GM12891 (cell line): ENCODE results near the gene TMEM151A.
"Not testable (repeated sequence)": the region's sequence is repeated elsewhere in the genome, so short reads cannot be mapped to it uniquely, and the experiment has no call there.

Experiments used
- DNase-seq: peaks from one replicate; pipeline ENCODE4 v3.0.0; 2011; ENCODE audit warnings: low spot score; ENCODE audit not compliant: insufficient read length
- FAIRE-seq: peaks from 2 replicates; lab custom pipeline; 2011; peaks lifted over from hg19 to GRCh38; lab: Jason Lieb, UNC
- PAX5 ChIP-seq: IDR thresholded peaks from 2 replicates; pipeline ENCODE4 v1.6.1; 2011; ENCODE audit warnings: low read length, moderate library complexity, mild to moderate bottlenecking; ENCODE audit not compliant: insufficient read depth, severe bottlenecking
- POLR2A ChIP-seq: IDR thresholded peaks from 2 replicates; pipeline ENCODE4 v1.6.1; 2011; ENCODE audit warnings: low read depth, low read length, control low read depth
- POLR2AphosphoS5 ChIP-seq: IDR thresholded peaks from 2 replicates; pipeline ENCODE4 v1.6.1; 2011; ENCODE audit warnings: low read depth, low read length, control low read depth
- POU2F2 ChIP-seq: IDR thresholded peaks from 2 replicates; pipeline ENCODE4 v1.6.1; 2011; ENCODE audit warnings: low read depth, mild to moderate bottlenecking, control low read depth, low read length, moderate library complexity
- SPI1 ChIP-seq: IDR thresholded peaks from 2 replicates; pipeline ENCODE4 v1.6.1; 2011; ENCODE audit warnings: low read depth, low read length, control low read depth
- TAF1 ChIP-seq: IDR thresholded peaks from 2 replicates; pipeline ENCODE4 v1.6.1; 2011; ENCODE audit warnings: low read depth, low read length, control low read depth

The TMEM151A gene

DNA sequence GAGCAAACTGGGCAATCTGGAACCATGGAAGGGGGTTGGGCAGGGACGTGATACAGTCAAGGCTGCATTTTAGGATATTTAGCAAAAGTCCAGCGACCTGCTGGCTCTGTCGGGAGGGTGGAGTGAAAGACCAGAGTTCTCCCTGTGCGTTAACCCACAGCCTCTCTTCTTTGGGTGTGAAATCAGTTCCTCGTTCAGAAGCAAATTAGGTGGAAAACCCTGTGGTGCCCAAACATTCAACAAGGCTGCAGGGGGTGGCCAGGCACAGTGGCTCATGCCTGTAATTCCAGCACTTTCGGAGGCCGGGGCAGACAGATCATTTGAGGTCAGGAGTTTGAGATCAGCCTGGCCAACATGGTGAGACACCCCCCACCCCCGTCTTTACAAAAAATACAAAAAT, 5.9 kb downstream of the TMEM151A start:
- TF ChIP-seq POLR2A (no peak), TAF1 (no peak)
- FAIRE-seq (no peak), DNase-seq (no peak)

GRCh38 chr11:66299186-66299585, 7.5 kb downstream of the TMEM151A start:
- no peak for TF ChIP-seq SPI1
- TF ChIP-seq PAX5 = no peak
- no peak for TF ChIP-seq TAF1
- no peak for TF ChIP-seq POLR2A
- no peak for TF ChIP-seq POLR2AphosphoS5
- no peak for TF ChIP-seq POU2F2
- DNase-seq = no peak
- FAIRE-seq = no peak

DNA sequence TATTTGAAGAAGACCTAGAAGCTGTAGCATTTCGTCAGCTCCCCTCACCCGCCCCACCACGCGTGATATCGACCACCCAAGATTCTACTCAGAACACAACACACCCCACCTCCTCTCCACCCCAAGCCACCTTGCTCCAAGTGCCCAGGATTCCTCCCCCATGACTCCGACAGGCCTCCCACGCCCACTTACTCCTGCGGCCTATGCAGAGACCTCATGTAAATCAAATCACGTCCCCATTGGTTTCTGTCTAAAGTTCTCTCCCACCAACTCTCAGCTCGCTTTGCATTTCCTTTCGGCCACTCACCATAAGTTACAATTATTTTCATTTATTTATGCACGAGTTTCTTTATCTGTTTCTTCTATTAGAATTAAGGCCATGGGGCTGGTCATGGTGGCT, 11.0 kb downstream of the TMEM151A start:
- TF ChIP-seq POLR2A = no peak
- no peak for TF ChIP-seq SPI1
- no peak for TF ChIP-seq PAX5
- DNase-seq (no peak), FAIRE-seq (no peak)

DNA sequence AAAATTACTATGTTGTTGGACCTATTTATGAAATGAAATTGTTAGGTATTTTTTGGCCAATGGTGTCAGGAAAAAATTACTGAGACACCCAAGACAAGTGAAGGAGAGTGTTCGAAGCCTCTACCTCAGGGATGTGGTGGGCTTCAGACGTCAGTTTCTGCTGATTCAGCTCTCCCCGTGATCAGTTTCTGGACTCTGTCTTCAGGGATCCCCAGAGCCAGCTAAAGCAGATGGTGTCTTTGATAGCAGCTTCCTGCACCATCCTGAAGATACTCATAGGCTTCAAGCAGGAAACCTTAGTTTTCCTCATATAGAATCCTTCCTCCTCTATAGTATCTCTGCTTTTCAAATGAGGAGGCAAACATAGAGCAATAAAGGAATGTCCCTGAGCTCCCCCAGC, 17.8 kb downstream of the TMEM151A start:
- FAIRE-seq = no peak
- no peak for DNase-seq
- TF ChIP-seq POLR2A = no peak
- no peak for TF ChIP-seq PAX5
- no peak for TF ChIP-seq POLR2AphosphoS5
- no peak for TF ChIP-seq SPI1
- no peak for TF ChIP-seq TAF1
- no peak for TF ChIP-seq POU2F2

GRCh38 chr11:66310324-66310723, 18.6 kb downstream of the TMEM151A start:
- no peak for FAIRE-seq
- DNase-seq = no peak
- TF ChIP-seq TAF1 = no peak
- no peak for TF ChIP-seq POLR2AphosphoS5
- TF ChIP-seq SPI1 = no peak
- no peak for TF ChIP-seq PAX5
- TF ChIP-seq POU2F2 = no peak
- no peak for TF ChIP-seq POLR2A

GRCh38 chr11:66310803-66311440, 19.2 kb downstream of the TMEM151A start:
- FAIRE-seq, DNase-seq: not testable (repeated sequence)

DNA sequence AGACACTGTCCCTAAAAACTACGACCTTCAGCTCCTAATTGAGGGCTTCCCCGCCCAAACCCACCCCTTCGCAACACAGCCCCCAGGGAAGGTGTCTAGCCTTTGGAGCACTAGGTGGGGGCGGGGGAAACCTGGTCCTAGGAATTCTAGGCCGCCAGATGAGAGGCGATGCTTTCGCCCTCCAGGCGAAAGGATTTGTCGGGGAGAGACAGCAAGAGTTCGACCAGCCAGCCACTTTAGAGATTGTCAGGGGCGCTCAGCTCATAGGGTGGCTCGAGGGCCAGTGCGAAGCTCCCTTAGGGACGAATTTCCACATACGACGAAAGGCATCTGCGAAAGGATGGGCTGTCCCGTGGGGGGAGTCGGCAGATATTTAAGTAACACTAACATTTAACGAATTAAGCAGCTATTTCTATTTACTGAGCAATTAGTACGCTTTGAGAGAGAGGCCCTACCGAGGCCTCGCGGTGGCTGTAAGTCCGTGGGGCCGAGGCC, 19.8 kb downstream of the TMEM151A start:
- DNase-seq (no peak), FAIRE-seq (no peak)
- TF ChIP-seq POLR2AphosphoS5 (no peak), SPI1 (no peak), PAX5 (no peak), TAF1 (no peak), POLR2A (no peak), POU2F2 (no peak)

DNA sequence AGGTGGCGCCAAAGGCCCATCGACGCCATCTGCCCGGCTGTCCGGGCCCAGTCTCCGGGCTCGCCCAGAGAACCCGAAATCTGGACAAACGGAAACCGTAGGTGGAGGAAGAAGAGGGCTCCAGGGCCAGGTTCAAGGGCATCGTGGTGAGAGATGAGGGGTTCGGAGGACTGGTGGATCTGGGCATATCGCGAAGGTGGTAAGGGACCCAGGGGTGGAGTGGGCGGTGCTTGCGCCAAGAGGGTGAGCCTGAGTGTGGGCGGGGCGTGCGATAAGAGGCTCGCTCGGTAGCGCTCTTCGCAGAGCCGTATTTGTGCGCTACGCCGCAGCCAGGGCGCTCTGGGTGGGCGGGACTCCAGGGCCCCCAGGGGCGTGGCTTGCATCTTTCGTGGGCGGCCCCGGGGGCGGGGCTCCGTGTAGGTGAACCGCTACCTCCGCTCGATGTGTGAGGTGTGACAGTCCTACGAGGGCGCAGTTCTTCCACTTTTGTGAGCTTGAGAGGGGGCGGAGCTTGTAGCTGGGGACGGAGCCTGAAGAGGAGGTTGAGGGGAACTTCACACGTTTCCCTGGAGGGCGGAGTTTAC, 20.4 kb downstream of the TMEM151A start:
- peak; percentile 98 for FAIRE-seq
- no peak for TF ChIP-seq TAF1
- TF ChIP-seq POLR2AphosphoS5 = no peak
- TF ChIP-seq PAX5 = no peak
- TF ChIP-seq POLR2A = no peak
- no peak for TF ChIP-seq POU2F2
- no peak for TF ChIP-seq SPI1
- peak; percentile 90 for DNase-seq

- FAIRE-seq (no peak), DNase-seq (peak; percentile 94)
- TF ChIP-seq POLR2AphosphoS5 (no peak), PAX5 (no peak), TAF1 (no peak), POLR2A (no peak)
Measured at GRCh38 chr11:66312549-66313320, 21.0 kb downstream of the TMEM151A start.
